Measurements from ENCODE around the gene RPL38.

The RPL38 gene

GRCh38 chr17:74249590-74250270, 46.3 kb downstream of the RPL38 start:
- no peak for DNase-seq (ENCODE audit: low read depth in 2 of 2)

- DNase-seq (ENCODE audit: low read depth in 2 of 2), result no peak
These were observed 47.0 kb downstream of the RPL38 start for GRCh38 chr17:74250324-74250995.

GRCh38 chr17:74251051-74251450, 47.6 kb downstream of the RPL38 start:
- no peak for DNase-seq (ENCODE audit: low read depth in 2 of 2)

GRCh38 chr17:74251569-74251968, 48.1 kb downstream of the RPL38 start:
- no peak for DNase-seq (ENCODE audit: low read depth in 2 of 2)

GRCh38 chr17:74252211-74252610, 48.7 kb downstream of the RPL38 start:
- no peak for DNase-seq (ENCODE audit: low read depth in 2 of 2)

GRCh38 chr17:74253036-74253435, 49.6 kb downstream of the RPL38 start:
- no peak for DNase-seq (ENCODE audit: low read depth in 2 of 2)

- DNase-seq (ENCODE audit: low read depth in 2 of 2), result no peak
These were observed 53.8 kb downstream of the RPL38 start for GRCh38 chr17:74257311-74257710.

GRCh38 chr17:74259667-74260524, 56.4 kb downstream of the RPL38 start:
- DNase-seq (ENCODE audit: low read depth in 2 of 2), result no peak

Measured in stimulated activated CD8-positive, alpha-beta memory T cell treated with anti-CD3 and anti-CD28 coated beads, Interleukin-2, amount 100 ng/mL, for 48 hours (primary cell).